CD4-positive, CD25-positive, alpha-beta regulatory T cell (primary cell): ENCODE measurements around the gene OSM. TPM values are rescaled to one million over a fixed set of nuclear protein-coding genes. Genes with fewer than 3 reads are reported as not detected.
"Not testable (repeated sequence)": the region's sequence is repeated elsewhere in the genome, so short reads cannot be mapped to it uniquely, and the experiment has no call there.

Experiments
- ATAC-seq, 2 donors: fragments of 150-1000 bp; cut with Tn5 transposase; one replicate each; pipeline ENCODE4 v1.10.0; 2021; ENCODE audit warnings: low read depth in 2 of 2, moderate number of reproducible peaks in 2 of 2, moderate library complexity in 1 of 2
- DNase-seq, 3 donors: peaks; one replicate each; pipeline versions ENCODE4 v3.0.0 to v3.0.0-alpha.2; 2012 to 2022; ENCODE audit warnings: mixed read lengths in 1 of 3
- H3K27ac ChIP-seq: one replicate; pipeline ENCODE4 v1.7.0; 2013; ENCODE audit warnings: mild to moderate bottlenecking, low read length; ENCODE audit not compliant: insufficient read depth, poor library complexity, severe bottlenecking
- H3K27me3 ChIP-seq: one replicate; pipeline ENCODE4 v1.7.0; 2013; ENCODE audit warnings: low read length; ENCODE audit not compliant: control insufficient read depth, insufficient read depth
- H3K36me3 ChIP-seq: one replicate; pipeline ENCODE4 v1.7.0; 2013; ENCODE audit warnings: mild to moderate bottlenecking, low read length, moderate library complexity; ENCODE audit not compliant: control insufficient read depth, insufficient read depth
- H3K4me1 ChIP-seq: 2 replicates; pipeline ENCODE4 v1.7.0; 2013; ENCODE audit warnings: mild to moderate bottlenecking, low read length; ENCODE audit not compliant: insufficient read depth, control insufficient read depth, poor library complexity, severe bottlenecking
- H3K4me3 ChIP-seq: one replicate; pipeline ENCODE4 v1.7.0; 2013; ENCODE audit warnings: low read depth, mild to moderate bottlenecking, low read length, moderate library complexity
- H3K9me3 ChIP-seq, 2 experiments: 1 replicate in 1 of 2; 2 replicates in 1 of 2; pipeline ENCODE4 v1.7.0; 2013; ENCODE audit warnings: low read length in 2 of 2, mild to moderate bottlenecking in 1 of 2, moderate library complexity in 1 of 2; ENCODE audit not compliant: control insufficient read depth in 2 of 2
- H3K27ac Mint-ChIP-seq, 3 donors: one replicate each; pipeline ENCODE4 v1.8.0; 2020 to 2022; ENCODE audit warnings: mild to moderate bottlenecking in 3 of 3, mixed read lengths in 3 of 3, moderate library complexity in 2 of 3
- H3K27me3 Mint-ChIP-seq: one replicate; pipeline ENCODE4 v1.8.0; 2022; ENCODE audit warnings: mild to moderate bottlenecking, mixed read lengths
- H3K36me3 Mint-ChIP-seq: one replicate; pipeline ENCODE4 v1.8.0; 2020; ENCODE audit warnings: mixed read lengths
- H3K4me1 Mint-ChIP-seq, 4 donors: one replicate each; pipeline ENCODE4 v1.8.0; 2020 to 2022; ENCODE audit warnings: mixed read lengths in 4 of 4, mild to moderate bottlenecking in 1 of 4
- H3K4me3 Mint-ChIP-seq, 4 donors: one replicate each; pipeline ENCODE4 v1.8.0; 2020 to 2022; ENCODE audit warnings: mild to moderate bottlenecking in 4 of 4, mixed read lengths in 4 of 4, moderate library complexity in 3 of 4
- H3K9me3 Mint-ChIP-seq, 7 donors: one replicate each; pipeline ENCODE4 v1.8.0; 2020 to 2022; ENCODE audit warnings: mixed read lengths in 7 of 7, mild to moderate bottlenecking in 3 of 7, moderate library complexity in 2 of 7
- polyA plus RNA-seq, 4 donors: library from polyadenylated mRNA; unstranded; fragments of 300-500 nt; fragmentation: Illumina TruSeq; gene quantifications; one replicate each; pipeline ENCODE4 v1.2.3, GENCODE V29; 2021
- total RNA-seq: library from RNA; stranded (reverse); gene quantifications from one replicate; pipeline ENCODE4 v1.2.3, GENCODE V29; 2022

The OSM gene
- total and polyA plus RNA-seq, 5 donors from 2014 or later = 2.4 to 24.0 (median 6.9) TPM

DNA sequence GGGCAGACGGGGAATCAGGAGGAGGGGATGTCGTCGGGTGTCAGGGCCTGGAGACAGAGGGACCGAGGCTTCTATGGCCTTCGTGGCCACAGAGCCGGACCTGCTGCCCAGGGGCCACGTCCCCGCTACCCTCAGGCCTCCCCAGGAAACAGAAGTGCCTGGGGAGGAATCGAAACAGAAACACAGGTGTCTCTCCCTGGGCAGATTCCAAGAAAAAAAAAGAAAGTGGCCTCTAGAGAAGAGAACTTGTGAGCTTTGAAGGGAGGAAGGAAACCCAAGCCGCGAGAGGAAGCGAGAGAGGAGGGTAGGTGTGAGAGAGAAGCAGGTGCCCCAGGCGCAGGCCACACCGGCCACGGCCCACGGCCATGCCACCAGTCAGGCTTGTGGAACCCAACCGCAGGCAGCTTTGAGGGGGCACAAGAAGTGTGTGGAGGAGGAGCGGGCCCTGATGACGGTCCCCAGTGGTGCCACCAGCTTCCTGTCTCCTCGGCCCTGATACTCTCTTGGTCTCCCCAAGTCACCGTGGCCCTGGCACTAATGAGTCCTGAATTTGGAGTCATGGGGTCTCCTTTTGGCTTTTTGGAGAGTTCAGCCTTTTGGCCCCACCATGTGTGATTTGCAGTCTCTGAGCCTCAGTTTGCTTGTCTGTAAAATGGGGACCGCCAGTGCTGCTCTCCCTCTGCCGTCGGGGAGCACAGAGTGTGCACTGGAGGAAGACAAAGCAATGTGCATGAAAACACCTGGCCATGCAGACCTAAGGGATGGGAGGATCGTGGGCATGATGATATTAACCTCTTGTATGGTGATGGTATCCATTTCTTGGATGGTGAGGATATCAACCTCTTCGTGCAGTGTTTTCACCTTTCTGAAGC is 45.3 kb downstream of the OSM start:
- Histone ChIP-seq H3K9me3 (no peaks in the 10 kb centered on the region), H3K4me3 (peak overlapping the region; percentile 43), H3K27me3 (no peaks in the 10 kb centered on the region), H3K36me3 (no peaks in the 10 kb centered on the region), H3K27ac (peak overlapping the region; percentile 47), H3K4me1 (peaks cover 39% of the 10 kb centered on the region)
- H3K4me3 Mint-ChIP-seq = peak overlapping the region; percentile 22 to 85 (median 62)
- H3K36me3 Mint-ChIP-seq = no peaks in the 10 kb centered on the region
- DNase-seq (peak in 2 of 3 donors; percentile 42 to 92), ATAC-seq (peak; percentile 76 to 77)
- H3K27ac Mint-ChIP-seq = peak overlapping the region; percentile 93 to 98 (median 95)
- H3K9me3 Mint-ChIP-seq = no peaks in the 10 kb centered on the region
- H3K4me1 Mint-ChIP-seq = peaks cover 10 to 56% (median 40%) of the 10 kb centered on the region in 4 donors
- no peaks in the 10 kb centered on the region for H3K27me3 Mint-ChIP-seq

DNA sequence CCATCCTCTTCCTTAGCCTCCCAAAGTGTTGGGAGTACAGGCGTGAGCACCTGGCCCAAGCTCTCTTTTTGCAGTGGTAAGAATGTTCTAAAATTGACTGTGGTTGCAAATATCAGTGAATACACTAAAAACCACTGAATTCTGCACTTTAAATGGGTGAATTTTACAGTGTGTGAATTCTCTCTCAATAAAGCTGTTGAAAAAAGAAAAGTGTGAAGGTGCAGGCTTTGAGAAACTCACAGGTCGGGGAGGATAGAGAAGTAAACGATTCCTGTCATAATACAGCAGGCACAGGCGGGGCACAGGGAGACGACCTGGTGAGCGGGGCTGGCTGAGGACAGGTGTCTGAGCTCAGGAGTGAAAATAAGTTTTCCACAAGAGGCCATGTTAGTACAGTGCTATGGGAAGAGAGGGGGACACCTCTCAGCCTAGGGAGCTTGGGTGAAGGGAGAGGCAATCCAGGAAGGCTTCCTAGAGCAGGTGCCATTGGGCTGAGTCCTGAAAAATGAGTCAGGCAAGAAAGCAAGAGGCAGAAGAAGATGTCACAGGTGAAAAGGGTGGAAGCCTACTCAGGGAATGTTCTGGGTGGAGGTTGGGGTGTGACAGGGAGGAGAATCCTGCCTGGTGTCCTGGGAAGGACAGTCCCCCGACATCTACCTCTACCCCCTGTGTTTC is 46.2 kb downstream of the OSM start:
- H3K9me3 ChIP-seq = no peaks in the 10 kb centered on the region
- Mint-ChIP-seq H3K27ac (peak overlapping the region; percentile 93 to 98 (median 95)), H3K4me3 (peak overlapping the region; percentile 22 to 85 (median 74)), H3K27me3 (no peaks in the 10 kb centered on the region), H3K4me1 (peaks cover 10 to 49% (median 38%) of the 10 kb centered on the region in 4 donors), H3K9me3 (no peaks in the 10 kb centered on the region), H3K36me3 (no peaks in the 10 kb centered on the region)
- H3K27ac ChIP-seq = peak overlapping the region; percentile 47
- ATAC-seq (no peak), DNase-seq (no peak)
- H3K4me3 ChIP-seq = peak overlapping the region; percentile 34
- no peaks in the 10 kb centered on the region for H3K36me3 ChIP-seq
- H3K27me3 ChIP-seq = no peaks in the 10 kb centered on the region
- H3K4me1 ChIP-seq = peaks cover 35% of the 10 kb centered on the region

DNA sequence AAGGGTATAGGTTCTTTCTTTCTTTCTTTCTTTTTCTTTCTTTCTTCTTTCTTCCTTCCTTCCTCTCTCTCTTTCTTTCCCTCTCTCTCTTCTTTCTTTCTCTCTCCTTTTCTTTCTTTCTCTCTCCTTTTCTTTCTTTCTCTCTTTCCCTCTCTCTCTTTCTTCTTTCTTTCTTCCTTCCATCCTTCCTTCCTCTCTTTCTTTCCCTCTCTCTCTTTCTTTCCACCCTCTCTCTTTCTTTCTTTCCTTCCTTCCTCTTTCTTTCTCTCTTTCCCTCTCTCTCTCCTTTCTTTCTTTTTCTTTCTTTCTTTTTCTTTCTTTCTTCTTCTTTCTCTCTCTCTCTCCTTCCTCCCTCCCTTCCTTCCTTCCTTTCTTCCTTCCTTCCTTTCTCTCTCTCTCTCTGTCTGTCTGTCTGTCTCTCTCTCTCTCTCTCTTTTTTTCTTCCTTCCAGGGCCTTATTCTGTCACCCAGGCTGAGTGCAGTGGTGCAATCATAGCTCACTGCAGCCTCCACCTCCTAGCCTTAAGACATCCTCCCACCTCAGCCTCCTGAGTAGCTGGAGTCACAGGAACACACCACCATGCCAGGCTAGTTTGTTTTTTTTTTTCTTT is 46.9 kb downstream of the OSM start:
- Histone ChIP-seq H3K27ac (no peak overlapping the region), H3K36me3 (no peaks in the 10 kb centered on the region), H3K4me1 (peaks cover 30% of the 10 kb centered on the region), H3K4me3 (no peak overlapping the region), H3K9me3 (no peaks in the 10 kb centered on the region), H3K27me3 (no peaks in the 10 kb centered on the region)
- no peaks in the 10 kb centered on the region for H3K9me3 Mint-ChIP-seq
- peak overlapping the region; percentile 68 to 95 (median 93) for H3K27ac Mint-ChIP-seq
- no peaks in the 10 kb centered on the region for H3K36me3 Mint-ChIP-seq
- H3K4me1 Mint-ChIP-seq = peaks cover 10 to 49% (median 32%) of the 10 kb centered on the region in 4 donors
- peak overlapping the region in 2 of 4 donors; percentile 13 to 46 for H3K4me3 Mint-ChIP-seq
- DNase-seq = no peak
- H3K27me3 Mint-ChIP-seq = no peaks in the 10 kb centered on the region
- no peak for ATAC-seq

GRCh38 chr22:30219049-30219654 is 47.5 kb downstream of the OSM start:
- Mint-ChIP-seq H3K4me1 (peaks cover 10 to 48% (median 30%) of the 10 kb centered on the region in 4 donors), H3K36me3 (no peaks in the 10 kb centered on the region), H3K27me3 (no peaks in the 10 kb centered on the region), H3K27ac (peak overlapping the region in 1 of 3 donors; percentile 93), H3K4me3 (no peak overlapping the region), H3K9me3 (no peaks in the 10 kb centered on the region)
- H3K27me3 ChIP-seq = no peaks in the 10 kb centered on the region
- no peaks in the 10 kb centered on the region for H3K36me3 ChIP-seq
- no peak for DNase-seq
- no peak for ATAC-seq
- H3K27ac ChIP-seq = no peak overlapping the region
- H3K4me1 ChIP-seq = peaks cover 30% of the 10 kb centered on the region
- H3K4me3 ChIP-seq = no peak overlapping the region
- H3K9me3 ChIP-seq = no peaks in the 10 kb centered on the region

DNA sequence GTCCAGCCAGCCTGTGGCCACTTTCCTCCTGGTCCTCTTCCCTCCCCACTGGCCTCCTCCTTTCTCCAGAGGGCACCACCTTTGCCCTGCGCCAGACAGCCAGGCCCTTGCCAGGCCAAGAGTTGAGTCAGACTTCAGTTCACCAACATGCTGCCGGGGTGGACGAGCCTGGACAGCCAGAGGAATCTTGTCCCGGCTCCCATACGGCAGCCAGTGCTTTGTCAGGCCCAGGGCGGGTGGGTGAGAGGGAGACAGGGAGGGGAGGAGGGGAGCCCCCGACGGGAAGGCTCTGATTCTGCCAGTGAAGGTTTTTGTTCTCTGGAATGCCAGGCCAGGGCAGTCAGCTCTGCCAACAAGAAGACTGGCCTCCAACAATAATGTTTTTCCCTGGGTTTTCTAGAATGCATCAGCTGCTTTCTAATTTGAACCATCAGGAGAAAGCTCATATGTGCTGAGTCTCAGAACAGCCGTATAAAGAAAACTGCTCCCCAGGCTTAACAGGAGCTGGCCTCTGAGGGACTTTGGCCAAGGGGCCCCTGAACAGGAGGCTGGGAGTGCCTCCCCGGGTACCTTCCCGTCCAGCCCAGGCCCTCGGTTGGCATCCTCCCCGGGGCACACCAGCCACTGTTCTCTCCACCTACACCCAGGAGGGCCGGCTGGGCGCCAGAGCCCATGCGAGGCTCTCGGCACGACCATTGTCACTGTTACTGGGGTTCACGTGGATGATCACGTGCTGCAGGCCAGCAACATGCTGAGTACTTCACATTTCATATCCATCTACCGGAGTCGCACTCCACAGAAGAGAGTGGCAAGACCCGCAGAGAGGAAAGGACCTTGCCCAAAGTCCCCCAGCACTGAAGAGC is 48.7 kb downstream of the OSM start:
- H3K9me3 ChIP-seq = no peaks in the 10 kb centered on the region
- peaks cover 30% of the 10 kb centered on the region for H3K4me1 ChIP-seq
- Mint-ChIP-seq H3K27ac (peak overlapping the region in 2 of 3 donors; percentile 40 to 86), H3K9me3 (no peaks in the 10 kb centered on the region), H3K4me1 (peaks cover 10 to 47% (median 31%) of the 10 kb centered on the region in 4 donors), H3K4me3 (no peak overlapping the region), H3K27me3 (peaks cover 8% of the 10 kb centered on the region), H3K36me3 (no peaks in the 10 kb centered on the region)
- no peaks in the 10 kb centered on the region for H3K27me3 ChIP-seq
- H3K4me3 ChIP-seq = no peak overlapping the region
- ATAC-seq (no peak), DNase-seq (no peak)
- H3K36me3 ChIP-seq = no peaks in the 10 kb centered on the region
- no peak overlapping the region for H3K27ac ChIP-seq

DNA sequence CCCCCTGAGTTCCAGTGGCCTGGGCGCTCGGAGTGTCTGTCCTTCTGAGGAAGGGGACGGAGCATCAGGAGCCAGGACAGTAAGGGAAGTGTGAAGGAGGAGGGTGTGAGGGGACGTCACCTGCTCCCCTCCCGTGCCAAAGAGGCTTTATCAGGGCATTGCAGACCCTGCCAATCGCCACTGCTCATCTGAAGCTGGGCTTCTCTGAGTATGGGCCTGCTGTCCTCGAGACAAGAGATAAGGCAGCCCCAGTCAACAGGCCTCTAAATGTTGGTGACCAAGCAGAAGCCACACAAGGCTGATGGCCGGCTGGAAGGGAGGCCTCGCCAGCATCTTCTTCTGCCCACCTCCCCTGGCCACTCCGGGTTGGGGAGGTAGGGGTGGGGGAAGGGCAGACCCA is 49.9 kb downstream of the OSM start:
- peaks cover 28% of the 10 kb centered on the region for H3K4me1 ChIP-seq
- no peak overlapping the region for H3K27ac ChIP-seq
- DNase-seq (no peak), ATAC-seq (no peak)
- peaks cover 13 to 39% (median 23%) of the 10 kb centered on the region in 4 donors for H3K4me1 Mint-ChIP-seq
- no peaks in the 10 kb centered on the region for H3K9me3 ChIP-seq
- peaks cover 8% of the 10 kb centered on the region for H3K27me3 Mint-ChIP-seq
- H3K9me3 Mint-ChIP-seq = no peaks in the 10 kb centered on the region
- H3K27ac Mint-ChIP-seq = peak overlapping the region in 1 of 3 donors; percentile 11
- no peaks in the 10 kb centered on the region for H3K36me3 Mint-ChIP-seq
- no peaks in the 10 kb centered on the region for H3K36me3 ChIP-seq
- H3K4me3 ChIP-seq = no peak overlapping the region
- H3K4me3 Mint-ChIP-seq = no peak overlapping the region
- H3K27me3 ChIP-seq = no peaks in the 10 kb centered on the region

DNA sequence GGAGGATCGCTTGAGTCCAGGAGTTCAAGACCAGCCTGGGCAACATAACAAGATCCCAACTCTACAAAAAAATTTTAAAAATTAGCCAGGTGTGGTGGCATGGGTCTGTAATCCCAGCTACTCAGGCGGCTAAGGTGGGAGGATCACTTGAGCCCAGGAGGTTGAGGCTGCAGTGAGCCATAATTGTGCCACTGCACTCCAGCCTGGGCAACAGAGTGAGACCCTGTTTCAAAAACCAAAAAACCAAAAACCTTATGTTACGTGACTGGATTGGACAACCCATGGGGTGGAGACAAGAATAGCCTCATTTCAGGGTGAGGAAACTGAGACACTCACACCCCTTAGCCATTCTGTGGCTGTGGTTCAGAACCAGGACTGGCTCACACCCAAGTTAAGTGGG is 50.4 kb downstream of the OSM start:
- not testable (repeated sequence) for DNase-seq, H3K36me3 Mint-ChIP-seq
- H3K4me1 Mint-ChIP-seq = peaks cover 8 to 35% (median 19%) of the 10 kb centered on the region in 4 donors

More for the DNA sequence above, 50.4 kb downstream of the OSM start:
- H3K27ac ChIP-seq, H3K9me3 ChIP-seq, ATAC-seq, H3K4me3 ChIP-seq, H3K4me3 Mint-ChIP-seq, H3K27me3 Mint-ChIP-seq, H3K9me3 Mint-ChIP-seq, H3K36me3 ChIP-seq, H3K27me3 ChIP-seq: not testable (repeated sequence)
- H3K4me1 ChIP-seq = peaks cover 23% of the 10 kb centered on the region
- H3K27ac Mint-ChIP-seq = peak overlapping the region in 1 of 3 donors; percentile 11
